Fibroblast of mammary gland (primary cell): Measurements from ENCODE around the gene MTMR10.
A peak's percentile ranks its signal among the peaks of the same experiment; 100 is the strongest.

Source experiments
- DNase-seq: peaks from one replicate; pipeline ENCODE4 v3.0.0-alpha.2; 2010; ENCODE audit warnings: low read depth
- H3K4me3 ChIP-seq: 2 replicates; pipeline ENCODE4 v1.5.1; 2011; ENCODE audit warnings: low read depth, mild to moderate bottlenecking, low read length, moderate library complexity; ENCODE audit not compliant: control insufficient read depth
- TF ChIP-seq, protein P1 (sequence below): conservative IDR thresholded peaks from 2 replicates; pipeline ENCODE4 v1.5.1; 2011; ENCODE audit warnings: low read depth, low read length, inconsistent platforms; ENCODE audit not compliant: control insufficient read depth, insufficient read depth

Gene MTMR10

DNA sequence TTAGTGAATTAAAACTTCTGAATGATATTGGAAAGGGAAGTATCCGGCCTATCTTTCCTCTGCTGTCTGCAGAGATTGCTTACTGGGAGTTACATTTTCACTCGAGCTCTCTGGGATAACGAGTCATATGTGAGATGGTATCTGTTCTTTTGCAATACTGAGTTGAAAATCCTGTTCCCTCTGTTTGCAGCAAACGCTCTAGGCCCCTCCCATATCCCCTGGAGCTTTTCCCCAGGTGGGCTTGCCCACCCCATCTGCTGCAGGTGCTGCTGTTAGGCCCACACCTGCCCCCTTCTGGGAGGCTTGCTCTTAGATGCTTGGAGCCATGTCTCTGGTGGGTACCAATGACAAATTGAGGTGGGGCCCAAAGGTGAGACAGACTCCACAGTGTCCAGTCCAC is 42.7 kb upstream of the MTMR10 start:
- no peak overlapping the region for H3K4me3 ChIP-seq
- TF ChIP-seq, protein P1, sequence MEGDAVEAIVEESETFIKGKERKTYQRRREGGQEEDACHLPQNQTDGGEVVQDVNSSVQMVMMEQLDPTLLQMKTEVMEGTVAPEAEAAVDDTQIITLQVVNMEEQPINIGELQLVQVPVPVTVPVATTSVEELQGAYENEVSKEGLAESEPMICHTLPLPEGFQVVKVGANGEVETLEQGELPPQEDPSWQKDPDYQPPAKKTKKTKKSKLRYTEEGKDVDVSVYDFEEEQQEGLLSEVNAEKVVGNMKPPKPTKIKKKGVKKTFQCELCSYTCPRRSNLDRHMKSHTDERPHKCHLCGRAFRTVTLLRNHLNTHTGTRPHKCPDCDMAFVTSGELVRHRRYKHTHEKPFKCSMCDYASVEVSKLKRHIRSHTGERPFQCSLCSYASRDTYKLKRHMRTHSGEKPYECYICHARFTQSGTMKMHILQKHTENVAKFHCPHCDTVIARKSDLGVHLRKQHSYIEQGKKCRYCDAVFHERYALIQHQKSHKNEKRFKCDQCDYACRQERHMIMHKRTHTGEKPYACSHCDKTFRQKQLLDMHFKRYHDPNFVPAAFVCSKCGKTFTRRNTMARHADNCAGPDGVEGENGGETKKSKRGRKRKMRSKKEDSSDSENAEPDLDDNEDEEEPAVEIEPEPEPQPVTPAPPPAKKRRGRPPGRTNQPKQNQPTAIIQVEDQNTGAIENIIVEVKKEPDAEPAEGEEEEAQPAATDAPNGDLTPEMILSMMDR, result no peak
- DNase-seq, result peak; percentile 22

DNA sequence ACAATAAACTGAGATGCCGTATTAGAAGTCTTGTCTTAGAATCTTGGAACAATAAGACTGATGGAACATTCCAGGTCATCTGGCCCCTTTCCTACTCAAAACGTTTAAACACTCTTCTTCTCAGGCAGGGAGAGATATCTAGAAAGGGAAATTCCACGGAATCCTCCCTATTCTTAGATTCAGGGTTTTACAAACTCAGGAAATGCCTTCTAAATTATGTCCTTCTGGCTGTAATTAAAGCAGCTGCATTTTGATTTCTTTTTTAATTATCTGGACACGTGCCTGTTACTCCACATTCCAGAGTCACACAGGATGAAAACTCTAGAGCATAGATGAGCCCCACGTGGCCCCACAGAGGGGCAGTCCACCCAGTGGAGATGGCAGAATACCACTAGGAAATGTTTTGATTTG is 41.5 kb upstream of the MTMR10 start:
- TF ChIP-seq, protein P1, result no peak
- peak; percentile 5 for DNase-seq
- no peak overlapping the region for H3K4me3 ChIP-seq

DNA sequence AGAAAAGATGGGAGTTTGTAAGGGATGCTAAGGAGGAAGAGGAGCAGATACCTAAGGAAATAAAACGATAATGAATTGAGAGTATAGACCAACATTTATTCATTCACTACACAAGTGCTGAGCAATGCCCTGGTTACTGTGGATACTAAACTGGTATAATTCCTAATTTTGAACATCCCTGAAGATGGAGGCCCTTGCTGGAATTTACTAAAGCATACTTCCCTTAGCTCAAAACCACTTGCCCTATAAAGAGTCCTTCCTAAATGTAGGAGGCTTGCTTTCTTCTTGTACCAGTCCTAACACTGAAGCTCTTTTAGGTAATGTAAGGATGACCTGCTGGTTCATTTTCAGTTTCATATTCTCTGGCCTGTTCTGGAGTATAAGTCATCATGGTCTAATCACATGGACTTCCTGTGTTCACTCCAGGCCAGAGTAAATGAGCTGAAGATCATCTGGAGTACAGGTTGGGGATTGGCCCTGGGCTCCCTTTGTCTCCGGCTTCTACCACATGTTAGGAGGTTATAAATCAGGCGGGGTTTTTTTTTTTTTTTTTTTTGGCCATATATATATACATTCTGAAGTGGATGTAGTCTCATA is 40.1 kb upstream of the MTMR10 start:
- no peak overlapping the region for H3K4me3 ChIP-seq
- DNase-seq, result peak; percentile 50
- TF ChIP-seq, protein P1, result no peak

DNA sequence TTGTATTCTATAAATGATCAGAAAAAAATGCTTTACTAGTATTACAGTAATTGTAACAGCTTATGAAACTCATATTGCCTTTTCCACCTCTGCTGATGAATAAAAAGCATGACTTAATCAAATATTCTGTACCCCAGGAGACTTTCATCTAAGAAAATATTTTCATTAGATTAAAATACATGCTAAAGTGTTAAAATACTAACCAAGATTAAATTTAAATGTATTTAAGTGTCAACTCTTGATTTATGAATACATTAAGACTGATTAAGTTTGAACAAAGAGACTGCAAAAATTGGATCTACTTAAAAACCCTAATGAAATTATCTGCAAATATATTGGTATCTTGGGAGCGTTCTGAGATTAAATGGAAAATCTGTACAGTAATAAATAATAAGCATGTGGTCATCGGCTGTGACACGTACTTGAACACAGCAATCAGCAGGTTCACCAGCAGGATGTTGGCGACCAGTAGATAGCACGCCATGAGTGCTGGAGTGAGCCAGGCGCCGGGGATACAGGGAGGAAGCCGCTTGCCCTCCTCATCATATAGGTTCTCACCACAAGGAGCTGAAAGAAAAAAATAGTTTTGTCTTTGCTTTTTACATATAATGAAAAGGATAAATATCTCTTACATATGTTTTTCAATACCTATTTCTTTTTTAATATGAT is 36.6 kb upstream of the MTMR10 start:
- DNase-seq, result no peak
- H3K4me3 ChIP-seq, result no peak overlapping the region
- TF ChIP-seq, protein P1, result no peak

DNA sequence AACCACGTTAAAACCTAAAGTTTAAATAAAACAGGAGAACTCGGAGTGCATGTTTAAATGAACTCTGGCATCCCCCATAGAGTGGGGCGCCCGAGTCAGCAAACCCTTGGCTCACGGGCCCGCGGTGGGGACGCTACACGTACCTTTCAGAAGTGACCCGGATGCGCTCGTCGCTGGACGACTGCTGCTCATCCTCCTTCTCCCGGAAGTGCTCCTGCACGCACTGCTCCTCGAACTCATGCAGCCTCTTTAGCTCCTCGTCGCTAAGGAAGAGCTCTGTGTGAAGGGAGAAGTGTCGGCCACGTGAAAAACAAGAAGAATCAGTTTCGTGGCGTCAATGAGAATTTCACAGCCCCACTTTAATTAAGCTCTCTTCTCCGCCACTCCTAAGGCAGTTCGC is 34.6 kb upstream of the MTMR10 start:
- DNase-seq, result no peak
- TF ChIP-seq, protein P1, result no peak
- H3K4me3 ChIP-seq, result no peak overlapping the region

DNA sequence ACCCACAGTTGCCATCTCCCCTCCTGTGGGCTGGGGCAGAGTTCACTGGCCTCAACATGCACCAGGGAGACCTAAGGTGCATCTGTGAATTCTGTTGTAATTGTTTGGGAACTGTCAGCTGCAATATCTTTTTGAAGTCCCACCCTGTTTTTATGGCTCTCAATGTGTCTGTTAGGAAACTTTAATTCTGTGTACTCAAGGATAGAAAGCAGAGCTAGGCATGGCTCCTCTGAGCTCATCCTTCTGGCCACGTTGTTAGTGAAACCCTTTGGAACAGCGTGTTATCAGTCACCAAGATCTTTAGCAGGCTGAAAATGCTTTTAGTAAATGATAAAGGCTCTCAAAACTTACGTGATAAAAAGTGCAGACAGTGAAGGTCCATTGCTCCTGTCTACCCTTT is 33.6 kb upstream of the MTMR10 start:
- H3K4me3 ChIP-seq, result no peak overlapping the region
- TF ChIP-seq, protein P1, result no peak
- DNase-seq, result peak; percentile 13
